ENCODE results near the gene SIX1. TPM values are rescaled to one million over a fixed set of nuclear protein-coding genes. Genes with fewer than 3 reads are reported as not detected.

Gene SIX1
- total RNA-seq, 2 donors from 2014 or later: 23.5 to 25.0 TPM

DNA sequence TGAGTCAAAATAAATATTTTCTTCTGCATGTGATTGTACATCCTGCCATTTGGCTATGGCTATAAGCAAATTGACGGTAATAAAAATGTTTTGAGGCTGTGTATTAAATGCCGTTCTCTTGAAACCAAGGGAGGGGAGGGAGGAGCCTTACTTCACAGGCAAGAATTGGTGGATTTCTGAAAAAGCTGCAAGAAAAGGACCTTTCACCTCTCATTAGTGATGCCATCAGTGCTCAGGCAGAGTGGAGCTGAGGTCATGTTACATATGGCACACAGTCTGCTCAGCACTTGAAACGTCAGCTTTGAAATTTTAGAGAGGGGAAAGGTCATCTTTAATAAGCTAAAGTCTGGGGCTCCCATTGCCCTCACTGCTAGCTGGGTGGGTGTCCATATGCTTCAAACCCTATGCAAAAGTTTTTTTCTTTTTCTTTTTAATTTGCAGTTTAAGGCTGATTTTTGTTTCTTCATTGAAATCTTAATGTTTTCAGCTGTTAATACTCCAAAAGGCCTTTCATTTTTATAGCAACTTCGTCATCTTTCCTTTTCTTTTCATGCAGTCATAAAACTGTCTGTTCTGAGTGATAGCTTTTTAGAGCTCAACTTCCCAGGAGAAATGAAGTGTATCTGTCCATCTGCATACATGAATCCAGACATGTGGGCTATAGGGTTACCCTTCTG, 9.8 kb upstream of the SIX1 start:
- H3K27me3 ChIP-seq (replicated peaks; ENCODE audit: insufficient read depth): no peaks in the 10 kb centered on the region
- intact Hi-C loops (cut with DNase I): loop anchor here (10.0 kb wide), 1 partner anchor 366 kb away; no protein-coding TSS in a partner anchor
- TF ChIP-seq, protein P1, sequence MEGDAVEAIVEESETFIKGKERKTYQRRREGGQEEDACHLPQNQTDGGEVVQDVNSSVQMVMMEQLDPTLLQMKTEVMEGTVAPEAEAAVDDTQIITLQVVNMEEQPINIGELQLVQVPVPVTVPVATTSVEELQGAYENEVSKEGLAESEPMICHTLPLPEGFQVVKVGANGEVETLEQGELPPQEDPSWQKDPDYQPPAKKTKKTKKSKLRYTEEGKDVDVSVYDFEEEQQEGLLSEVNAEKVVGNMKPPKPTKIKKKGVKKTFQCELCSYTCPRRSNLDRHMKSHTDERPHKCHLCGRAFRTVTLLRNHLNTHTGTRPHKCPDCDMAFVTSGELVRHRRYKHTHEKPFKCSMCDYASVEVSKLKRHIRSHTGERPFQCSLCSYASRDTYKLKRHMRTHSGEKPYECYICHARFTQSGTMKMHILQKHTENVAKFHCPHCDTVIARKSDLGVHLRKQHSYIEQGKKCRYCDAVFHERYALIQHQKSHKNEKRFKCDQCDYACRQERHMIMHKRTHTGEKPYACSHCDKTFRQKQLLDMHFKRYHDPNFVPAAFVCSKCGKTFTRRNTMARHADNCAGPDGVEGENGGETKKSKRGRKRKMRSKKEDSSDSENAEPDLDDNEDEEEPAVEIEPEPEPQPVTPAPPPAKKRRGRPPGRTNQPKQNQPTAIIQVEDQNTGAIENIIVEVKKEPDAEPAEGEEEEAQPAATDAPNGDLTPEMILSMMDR (IDR thresholded peaks at IDR 0.05): no peak
- TF ChIP-seq POLR2AphosphoS5 (IDR thresholded peaks at IDR 0.05) (peak; percentile 78), POLR2A (IDR thresholded peaks at IDR 0.05) (no peak)

DNA sequence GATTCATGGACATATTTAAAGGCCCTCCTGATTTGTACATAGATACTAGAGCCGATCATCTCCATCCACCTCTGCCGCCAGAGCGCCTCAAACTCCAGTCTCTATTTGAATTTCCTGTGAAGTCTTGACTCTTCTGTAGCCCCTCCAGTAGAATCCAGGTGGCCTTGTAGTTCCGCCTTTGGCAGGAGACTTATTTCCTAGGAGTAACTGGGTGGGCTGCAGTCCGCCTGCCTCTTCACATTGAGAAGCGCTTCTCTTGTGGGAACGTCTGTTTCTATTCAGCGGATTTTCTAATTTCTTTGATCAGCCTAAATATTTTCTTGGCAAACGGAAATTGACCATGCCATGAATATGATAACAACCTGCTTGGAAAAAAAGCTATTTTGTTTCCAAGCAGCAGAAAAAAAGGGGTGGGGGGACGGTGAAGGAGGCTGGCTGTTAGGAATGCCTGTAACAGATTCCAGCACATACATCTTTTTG, 9.0 kb upstream of the SIX1 start:
- WGBS: 35% methylated on average over 10 of the region's 10 CpGs
- Histone ChIP-seq H3K36me3 (no peaks in the 10 kb centered on the region), H3K9me3 (no peaks in the 10 kb centered on the region), H3K4me1 (replicated peaks) (peaks cover 2% of the 10 kb centered on the region), H3K27me3 (replicated peaks; ENCODE audit: insufficient read depth) (no peaks in the 10 kb centered on the region), H3K27ac (peak overlapping the region; percentile 92 to 93), H3K4me3 (peak overlapping the region; percentile 52 to 62)
- TF ChIP-seq, protein P1 (IDR thresholded peaks at IDR 0.05): no peak
- no peak for TF ChIP-seq POLR2AphosphoS5 (IDR thresholded peaks at IDR 0.05)
- no peak for TF ChIP-seq POLR2A (IDR thresholded peaks at IDR 0.05)
- intact Hi-C loops (cut with DNase I): loop anchor here (10.0 kb wide), 1 partner anchor 367 kb away; no protein-coding TSS in a partner anchor
- no peak for DNase-seq (ENCODE audit: low spot score)

More for the DNA sequence above, 9.8 kb upstream of the SIX1 start:
- Histone ChIP-seq H3K27ac (peak overlapping the region; percentile 92 to 93), H3K4me1 (replicated peaks) (peaks cover 2% of the 10 kb centered on the region), H3K4me3 (peak overlapping the region in 1 of 2 donors; percentile 62), H3K9me3 (no peaks in the 10 kb centered on the region), H3K36me3 (no peaks in the 10 kb centered on the region)
- WGBS: 33% methylated on average over 4 of the region's 4 CpGs
- DNase-seq (ENCODE audit: low spot score): no peak

DNA sequence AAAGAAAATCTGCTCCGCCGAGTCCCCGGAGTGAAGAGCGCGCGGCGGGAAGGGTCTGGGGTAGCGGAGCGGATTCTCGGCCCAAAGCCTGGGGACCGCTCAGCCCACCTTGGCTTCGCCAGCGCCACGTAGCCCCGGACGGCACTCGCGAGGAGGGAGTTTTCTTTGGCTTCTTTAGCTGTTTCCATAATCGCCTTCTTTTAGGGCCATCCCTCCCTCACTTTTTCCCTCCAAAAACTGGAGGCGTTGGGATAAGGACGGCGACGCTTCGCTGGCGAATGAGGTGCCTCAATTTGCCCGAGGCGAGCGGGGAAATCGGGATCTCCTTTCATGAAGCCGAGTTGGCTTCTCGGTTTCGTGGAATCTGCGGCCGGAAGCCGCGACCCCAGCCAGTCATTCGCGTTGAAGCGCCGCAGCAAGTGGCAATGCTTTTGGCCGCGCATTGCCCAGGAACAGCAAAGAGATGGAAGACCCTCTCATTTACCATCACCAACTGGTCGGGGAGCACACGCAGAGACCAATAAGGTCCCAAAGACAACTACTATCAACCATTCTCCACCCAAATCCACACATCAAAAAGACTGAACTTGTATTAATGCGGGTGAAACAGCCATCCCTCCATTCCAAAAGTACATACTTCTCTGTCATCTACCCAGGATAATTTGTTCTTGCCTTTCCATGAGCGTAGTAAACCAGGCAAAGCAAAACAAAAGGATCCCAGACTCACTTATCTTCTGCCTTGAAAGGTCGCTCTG, 8.4 kb upstream of the SIX1 start:
- no peak for TF ChIP-seq POLR2A (IDR thresholded peaks at IDR 0.05)
- TF ChIP-seq, protein P1 (IDR thresholded peaks at IDR 0.05): no peak
- TF ChIP-seq POLR2AphosphoS5 (IDR thresholded peaks at IDR 0.05): no peak
- H3K4me3 ChIP-seq: peak overlapping the region; percentile 52 to 62
- WGBS: 3% methylated on average over 47 of the region's 47 CpGs
- no peaks in the 10 kb centered on the region for H3K9me3 ChIP-seq
- no peak for DNase-seq (ENCODE audit: low spot score)
- H3K27me3 ChIP-seq (replicated peaks; ENCODE audit: insufficient read depth): no peaks in the 10 kb centered on the region
- H3K36me3 ChIP-seq: no peaks in the 10 kb centered on the region
- peaks cover 2% of the 10 kb centered on the region for H3K4me1 ChIP-seq (replicated peaks)
- H3K27ac ChIP-seq: peak overlapping the region; percentile 92 to 93
- intact Hi-C loops (cut with DNase I): loop anchor here (10.0 kb wide), 1 partner anchor 367 kb away; no protein-coding TSS in a partner anchor

DNA sequence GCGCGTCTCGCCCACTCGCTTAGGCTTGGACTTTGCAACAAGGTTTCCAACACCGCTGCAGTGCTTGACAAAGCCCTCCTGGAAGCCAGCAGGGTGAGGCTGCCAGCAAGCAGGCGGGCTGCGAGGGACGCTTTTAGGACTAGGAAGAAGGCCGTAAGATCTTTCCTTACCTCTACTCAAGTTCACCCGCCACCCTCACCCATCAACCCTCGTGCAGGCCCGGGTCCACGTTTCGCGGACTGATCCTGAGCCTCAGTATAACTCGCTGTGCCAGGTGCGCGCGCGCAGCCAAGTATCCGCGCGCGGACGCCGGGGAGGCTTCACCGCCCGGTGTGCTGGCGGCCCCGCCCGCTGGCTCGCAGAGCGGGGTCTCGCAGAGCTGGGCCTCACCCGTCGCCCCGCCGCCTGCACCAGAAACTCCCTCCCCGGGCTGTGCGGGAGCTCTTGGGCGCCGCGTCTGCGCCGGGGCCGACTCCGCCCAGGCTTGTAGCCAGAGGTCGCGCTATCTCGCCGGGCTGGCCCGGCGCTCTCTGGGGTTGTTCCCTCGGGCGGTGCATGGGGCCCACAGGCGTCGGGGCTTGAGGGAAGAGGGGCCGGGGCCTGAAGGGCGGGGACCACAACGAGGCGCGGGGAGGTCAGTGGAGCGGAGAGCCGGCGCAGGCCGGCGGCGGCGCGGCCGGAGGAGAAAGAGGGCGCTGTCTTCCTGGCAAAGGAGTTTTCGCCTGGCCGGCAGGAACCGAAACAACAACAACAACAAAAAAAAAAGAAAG, 7.6 kb upstream of the SIX1 start:
- Histone ChIP-seq H3K9me3 (no peaks in the 10 kb centered on the region), H3K27ac (peak overlapping the region; percentile 92 to 93), H3K27me3 (replicated peaks; ENCODE audit: insufficient read depth) (no peaks in the 10 kb centered on the region), H3K4me3 (peak overlapping the region; percentile 52 to 62), H3K4me1 (replicated peaks) (peaks cover 2% of the 10 kb centered on the region), H3K36me3 (no peaks in the 10 kb centered on the region)
- WGBS: 5% methylated on average over 74 of the region's 75 CpGs
- peak; percentile 69 for DNase-seq (ENCODE audit: low spot score)
- intact Hi-C loops (cut with DNase I): loop anchor here (10.0 kb wide), 1 partner anchor 368 kb away; no protein-coding TSS in a partner anchor
- TF ChIP-seq POLR2A (IDR thresholded peaks at IDR 0.05) (no peak), POLR2AphosphoS5 (IDR thresholded peaks at IDR 0.05) (no peak)
- TF ChIP-seq, protein P1 (IDR thresholded peaks at IDR 0.05): peak; percentile 35 to 64 (median 62)
